Measurements from ENCODE around the gene PLAAT2.

Gene PLAAT2

DNA sequence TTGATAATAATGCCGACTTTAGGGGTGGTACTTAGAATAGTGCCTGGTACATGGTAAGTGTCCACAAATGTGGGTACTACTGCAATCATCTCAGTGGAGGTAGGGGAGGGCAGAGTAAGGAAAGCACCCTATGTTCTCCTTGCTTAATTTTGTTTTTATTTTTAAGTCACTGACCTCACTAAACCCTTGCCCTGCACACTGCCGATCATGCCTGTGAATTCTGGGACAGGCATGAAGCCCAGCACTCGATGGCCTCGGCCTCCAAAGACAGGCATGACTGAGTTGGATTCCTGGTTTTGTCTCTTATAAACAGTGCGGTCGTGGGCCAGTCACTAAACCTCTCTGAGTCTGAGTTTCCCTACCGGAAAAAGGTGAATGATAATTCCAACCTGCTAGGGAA lies 50.4 kb downstream of the PLAAT2 start:
- DNase-seq, result no peak

DNA sequence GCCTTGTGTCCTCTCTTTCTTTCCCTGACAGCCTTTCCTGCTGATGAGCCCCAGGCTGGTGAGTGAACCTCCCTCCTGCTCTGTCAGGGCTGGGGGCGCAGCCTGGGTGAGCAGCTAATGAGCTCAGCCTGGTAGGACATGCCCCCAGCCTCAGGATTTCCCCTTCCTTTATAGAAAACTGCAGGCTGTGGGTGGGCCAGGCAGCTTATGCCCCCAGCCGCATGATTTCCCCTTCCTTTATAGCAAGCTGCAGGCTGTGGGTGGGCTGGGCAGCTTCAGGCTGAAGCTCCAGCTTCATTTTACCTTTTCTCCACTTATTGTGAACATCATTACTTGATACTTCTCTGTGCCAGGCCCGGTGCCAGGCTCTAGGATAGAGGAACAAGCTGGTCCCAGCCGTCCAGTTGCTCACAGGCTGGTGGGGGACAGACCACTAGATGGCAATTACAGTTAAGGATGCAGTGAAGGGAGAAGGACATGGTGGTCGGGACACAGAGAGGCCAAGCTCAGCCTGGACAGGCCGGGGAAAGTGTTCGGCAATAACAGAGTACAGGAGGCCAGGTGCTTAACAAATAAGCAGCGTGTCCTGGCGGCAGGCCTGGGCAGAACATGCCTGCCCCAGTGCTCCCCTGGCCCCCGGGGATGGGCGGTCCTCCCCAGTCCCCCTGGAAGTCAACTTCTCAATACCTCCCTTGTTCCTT lies 52.0 kb downstream of the PLAAT2 start:
- no peak for DNase-seq

DNA sequence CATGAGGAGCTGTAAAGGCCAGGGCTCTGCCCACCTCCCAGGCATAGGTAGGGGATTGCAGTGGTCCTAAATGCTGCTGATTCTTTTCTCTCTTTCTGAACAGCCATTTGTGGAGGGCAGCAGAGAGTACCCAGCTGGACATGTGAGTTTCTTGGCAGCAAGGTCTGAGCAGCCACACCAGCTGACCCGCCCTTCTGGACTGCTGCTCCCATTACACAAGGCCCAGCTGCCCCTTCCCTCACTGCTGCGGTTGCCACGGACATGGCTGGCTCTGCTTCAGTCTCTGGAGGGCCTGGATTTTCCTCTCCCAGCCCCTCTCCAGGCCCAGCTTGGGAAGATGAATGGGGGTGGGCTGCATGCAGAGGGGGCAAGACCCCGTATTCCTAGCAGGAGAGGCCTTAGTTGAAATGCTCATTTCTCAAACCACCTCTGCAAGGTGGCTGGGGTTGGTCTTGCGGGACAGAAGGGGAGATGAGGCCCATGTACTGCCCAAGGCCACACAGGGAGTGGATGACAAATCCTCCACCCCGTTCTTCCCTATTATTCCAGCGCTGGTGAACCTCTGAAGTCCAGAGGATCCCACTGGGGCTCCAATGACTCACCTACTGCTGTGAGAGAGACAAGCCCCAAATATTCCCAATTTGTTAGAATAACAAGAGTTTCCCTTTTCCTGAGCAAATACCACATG lies 52.7 kb downstream of the PLAAT2 start:
- no peak for DNase-seq

DNA sequence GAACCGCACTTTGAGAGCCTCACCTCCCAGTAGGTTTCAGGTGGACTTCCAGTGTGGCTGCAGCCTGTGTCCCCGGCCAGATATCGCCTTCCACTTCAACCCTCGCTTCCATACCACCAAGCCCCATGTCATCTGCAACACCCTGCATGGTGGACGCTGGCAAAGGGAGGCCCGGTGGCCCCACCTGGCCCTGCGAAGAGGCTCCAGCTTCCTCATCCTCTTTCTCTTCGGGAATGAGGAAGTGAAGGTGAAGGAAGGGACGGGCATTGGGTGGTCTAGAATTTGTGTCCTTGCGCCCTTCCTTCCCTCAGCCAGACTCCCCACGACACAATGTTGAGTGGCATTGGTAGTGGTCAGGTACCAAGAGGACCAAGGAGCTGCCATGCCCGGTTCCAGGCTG lies 54.4 kb downstream of the PLAAT2 start:
- no peak for DNase-seq

DNA sequence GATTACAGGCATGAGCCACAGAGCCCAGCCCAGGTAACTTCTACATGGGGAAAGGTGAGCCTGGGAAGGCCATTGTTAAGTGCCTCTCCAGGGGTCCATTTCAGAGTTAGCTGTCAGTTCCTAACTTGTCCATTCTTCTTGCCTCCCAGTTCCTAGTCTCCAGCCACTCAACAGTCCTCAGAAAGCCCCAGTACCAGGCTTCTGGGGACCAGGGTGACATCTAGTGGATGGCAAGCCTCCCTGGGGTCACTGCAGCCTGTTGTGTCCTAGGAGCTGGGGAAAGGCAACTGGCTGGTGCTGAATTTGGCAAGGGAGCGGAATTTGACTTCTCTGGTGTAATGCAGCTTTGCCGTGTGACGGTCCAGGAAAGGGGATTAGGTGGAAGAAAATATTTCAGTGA lies 55.2 kb downstream of the PLAAT2 start:
- peak; percentile 92 for DNase-seq

DNA sequence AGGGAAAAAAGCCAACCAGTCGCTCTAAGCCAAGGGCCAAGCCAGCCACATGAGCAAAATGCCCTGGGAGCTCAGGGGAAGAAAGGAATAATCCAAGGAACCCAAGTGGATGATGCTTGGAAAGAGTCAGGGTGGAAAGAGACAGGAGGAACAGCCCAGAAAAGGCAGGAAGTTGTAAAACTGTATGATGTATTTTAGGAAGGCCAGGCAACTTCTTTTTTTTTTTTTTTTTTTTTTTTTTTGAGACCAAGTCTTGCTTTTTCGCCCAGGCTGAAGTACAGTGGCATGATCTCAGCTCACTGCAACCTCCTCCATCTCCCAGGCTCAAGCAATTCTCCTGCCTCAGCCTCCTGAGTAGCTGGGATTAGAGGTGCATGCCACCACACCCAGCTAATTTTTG lies 55.7 kb downstream of the PLAAT2 start:
- no peak for DNase-seq

DNA sequence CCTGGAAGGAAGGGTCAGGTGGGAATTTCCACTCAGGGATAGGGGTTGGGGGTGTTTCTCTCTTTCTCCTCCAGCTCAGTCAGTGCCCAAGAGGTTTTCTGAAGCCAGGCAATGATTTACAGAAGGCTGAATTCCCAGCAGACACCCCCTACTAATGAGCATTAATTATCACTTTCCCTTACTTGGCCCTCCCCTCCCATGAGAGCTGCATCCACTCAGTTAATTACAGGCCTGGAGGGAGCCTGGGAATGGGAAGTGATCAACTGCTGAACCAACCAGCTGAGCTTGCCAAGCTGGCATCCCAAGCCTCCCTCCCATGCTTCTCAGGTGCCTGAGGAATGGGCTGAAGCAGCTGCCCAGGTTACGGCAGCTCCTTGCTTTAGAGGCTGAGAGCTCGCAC lies 56.3 kb downstream of the PLAAT2 start:
- no peak for DNase-seq

DNA sequence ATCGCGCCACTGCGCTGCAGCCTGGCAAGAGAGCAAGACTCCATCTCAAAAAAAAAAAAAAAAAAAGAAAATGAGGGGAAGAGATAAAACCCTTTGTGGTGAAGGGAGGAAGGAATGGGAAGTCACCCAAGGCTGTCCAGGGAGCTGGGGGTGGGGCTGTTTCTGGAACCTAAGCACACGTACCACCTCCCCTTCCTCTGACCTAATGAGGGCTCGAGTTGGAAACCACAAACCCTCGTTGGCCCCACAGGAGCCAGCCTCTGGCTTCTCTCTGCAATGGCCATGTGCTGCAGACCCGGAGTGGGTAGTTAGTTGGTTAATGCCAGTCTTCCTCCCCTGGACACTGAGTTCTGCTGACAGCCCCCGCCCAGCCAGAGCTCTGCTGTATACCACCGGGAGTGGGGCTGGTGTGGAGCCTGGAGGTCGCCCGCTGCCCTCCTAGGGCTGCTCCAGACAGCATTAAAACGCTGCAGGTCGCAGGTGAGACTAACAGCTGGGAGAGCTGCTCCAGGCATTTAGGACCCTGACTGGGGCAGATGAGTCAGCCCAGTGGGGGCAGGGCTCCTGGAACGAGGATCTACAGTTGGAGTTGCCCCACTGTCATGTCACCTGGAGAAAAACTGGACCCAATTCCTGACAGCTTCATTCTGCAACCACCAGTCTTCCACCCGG lies 57.2 kb downstream of the PLAAT2 start, which contains the start of gene LGALS12:
LGALS12 (plus strand) TSS at position 228 of the 672 bp plus-strand sequence; CDS start at position 603, 375 bp downstream.
- peak; percentile 97 for DNase-seq

DNA sequence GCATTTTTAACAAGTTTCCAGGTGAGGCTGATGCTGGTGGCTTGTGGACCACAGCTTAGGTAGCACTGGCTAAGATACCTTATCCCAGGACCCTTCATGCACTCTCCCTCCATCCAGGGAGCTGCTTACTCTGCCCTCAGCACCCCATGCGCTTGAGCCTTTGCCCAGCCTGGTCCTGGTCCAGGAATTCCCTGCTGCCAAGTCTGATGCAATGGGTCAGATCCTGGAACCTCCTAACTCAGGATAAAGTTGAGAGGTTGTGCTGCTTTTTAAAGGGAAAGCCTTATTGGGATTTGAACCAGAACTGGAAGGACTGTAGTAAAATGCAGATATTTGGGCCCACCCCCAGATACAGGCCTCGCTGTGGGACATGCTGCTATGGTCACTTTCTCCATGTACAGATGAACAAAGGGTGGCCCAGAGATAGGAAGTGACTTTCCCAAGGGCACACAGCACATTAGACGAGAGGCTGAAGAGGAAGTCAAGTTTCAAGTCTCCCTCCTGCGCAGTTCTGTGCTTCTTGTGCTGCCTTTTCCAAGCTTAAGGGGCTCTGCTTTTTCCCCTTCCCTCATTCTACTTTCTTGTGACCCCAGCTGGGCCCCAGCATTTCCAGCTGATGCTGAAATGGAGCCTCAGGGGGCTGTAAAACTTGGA lies 58.1 kb downstream of the PLAAT2 start:
- DNase-seq, result no peak

DNA sequence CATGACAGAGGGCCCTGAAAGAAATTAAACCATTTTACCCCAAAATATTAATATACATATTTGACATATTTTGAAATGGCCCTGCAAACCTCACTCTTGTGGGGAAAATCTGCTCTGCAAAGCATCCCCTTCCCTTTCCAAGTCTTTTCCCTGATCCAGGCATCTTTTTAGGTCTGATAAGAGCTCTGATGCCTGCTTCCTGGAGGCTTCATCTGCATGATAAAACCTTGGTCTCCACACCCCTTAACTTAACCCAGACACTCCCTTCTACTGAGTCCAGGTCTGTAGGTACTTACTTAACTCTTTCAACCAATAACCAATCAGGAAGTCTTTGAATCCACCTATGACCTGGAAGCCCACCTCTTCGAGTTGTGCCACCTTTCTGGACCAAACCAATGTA lies 59.1 kb downstream of the PLAAT2 start:
- no peak for DNase-seq

DNA sequence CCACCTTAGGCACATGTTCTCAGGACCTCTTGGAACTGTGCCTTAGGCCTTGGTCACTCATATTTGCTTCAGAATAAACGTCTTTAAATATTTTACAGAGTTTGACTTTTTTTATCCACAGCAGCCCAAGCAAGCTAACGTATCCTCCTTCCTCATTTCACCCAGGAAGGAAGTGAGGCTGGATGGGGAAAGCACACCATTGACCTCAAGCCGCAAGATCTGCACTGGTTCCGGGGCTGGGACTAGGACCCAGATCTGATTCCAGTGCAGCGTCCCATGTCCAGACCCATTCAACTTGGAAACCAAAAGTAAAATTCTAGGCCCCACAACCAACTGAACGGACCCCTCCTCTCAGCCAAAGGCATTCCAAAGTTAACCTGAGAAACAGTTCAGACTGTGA lies 59.7 kb downstream of the PLAAT2 start:
- no peak for DNase-seq

Measured in hematopoietic multipotent progenitor cell treated with erythropoietin and hydrocortisone succinate and interleukin-3 and kit ligand, for 4 days (in vitro differentiated cells).